ENCODE results near the gene SEC63.
"Not testable (repeated sequence)": the region's sequence is repeated elsewhere in the genome, so short reads cannot be mapped to it uniquely, and the experiment has no call there.

Gene SEC63

GRCh38 chr6:107957909-107958688 is at the start of gene SEC63:
SEC63 (minus strand) TSS chr6:107958208; CDS start chr6:107958009, 199 bp downstream.
- peak; percentile 80 for DNase-seq

- DNase-seq = no peak
Measured at GRCh38 chr6:108005961-108006360, 48.0 kb upstream of the SEC63 start.

GRCh38 chr6:108004861-108005260 is 46.9 kb upstream of the SEC63 start:
- no peak for DNase-seq

- no peak for DNase-seq
Measured at GRCh38 chr6:108002365-108003221, 44.6 kb upstream of the SEC63 start.

GRCh38 chr6:108001696-108002231 is 43.8 kb upstream of the SEC63 start:
- DNase-seq = no peak

GRCh38 chr6:108000259-108000658 is 42.3 kb upstream of the SEC63 start:
- not testable (repeated sequence) for DNase-seq

GRCh38 chr6:107999341-107999740 is 41.3 kb upstream of the SEC63 start:
- no peak for DNase-seq

GRCh38 chr6:107991772-107992550 is 34.0 kb upstream of the SEC63 start:
- DNase-seq = no peak

GRCh38 chr6:107991061-107991460 is 33.1 kb upstream of the SEC63 start:
- no peak for DNase-seq

- not testable (repeated sequence) for DNase-seq
Measured at GRCh38 chr6:107990587-107990986, 32.6 kb upstream of the SEC63 start.

GRCh38 chr6:107989166-107990094 is 31.4 kb upstream of the SEC63 start:
- no peak for DNase-seq

- DNase-seq = no peak
Measured at GRCh38 chr6:107988570-107988969, 30.6 kb upstream of the SEC63 start.

- DNase-seq = no peak
Measured at GRCh38 chr6:107987805-107988204, 29.8 kb upstream of the SEC63 start.

GRCh38 chr6:107985701-107986100 is 27.7 kb upstream of the SEC63 start:
- DNase-seq = no peak

- no peak for DNase-seq
Measured at GRCh38 chr6:107983811-107984210, 25.8 kb upstream of the SEC63 start.

- peak; percentile 71 for DNase-seq
Measured at GRCh38 chr6:107982486-107982885, 24.5 kb upstream of the SEC63 start.

- no peak for DNase-seq
Measured at GRCh38 chr6:107981695-107982094, 23.7 kb upstream of the SEC63 start.

- DNase-seq = no peak
Measured at GRCh38 chr6:107977283-107977682, 19.3 kb upstream of the SEC63 start.

- DNase-seq = no peak
Measured at GRCh38 chr6:107976155-107976783, 18.3 kb upstream of the SEC63 start.

GRCh38 chr6:107973594-107973993 is 15.6 kb upstream of the SEC63 start:
- DNase-seq = no peak

- no peak for DNase-seq
Measured at GRCh38 chr6:107972413-107973096, 14.5 kb upstream of the SEC63 start.
